ENCODE measurements around the gene SLC23A2.

SLC23A2 gene

DNA sequence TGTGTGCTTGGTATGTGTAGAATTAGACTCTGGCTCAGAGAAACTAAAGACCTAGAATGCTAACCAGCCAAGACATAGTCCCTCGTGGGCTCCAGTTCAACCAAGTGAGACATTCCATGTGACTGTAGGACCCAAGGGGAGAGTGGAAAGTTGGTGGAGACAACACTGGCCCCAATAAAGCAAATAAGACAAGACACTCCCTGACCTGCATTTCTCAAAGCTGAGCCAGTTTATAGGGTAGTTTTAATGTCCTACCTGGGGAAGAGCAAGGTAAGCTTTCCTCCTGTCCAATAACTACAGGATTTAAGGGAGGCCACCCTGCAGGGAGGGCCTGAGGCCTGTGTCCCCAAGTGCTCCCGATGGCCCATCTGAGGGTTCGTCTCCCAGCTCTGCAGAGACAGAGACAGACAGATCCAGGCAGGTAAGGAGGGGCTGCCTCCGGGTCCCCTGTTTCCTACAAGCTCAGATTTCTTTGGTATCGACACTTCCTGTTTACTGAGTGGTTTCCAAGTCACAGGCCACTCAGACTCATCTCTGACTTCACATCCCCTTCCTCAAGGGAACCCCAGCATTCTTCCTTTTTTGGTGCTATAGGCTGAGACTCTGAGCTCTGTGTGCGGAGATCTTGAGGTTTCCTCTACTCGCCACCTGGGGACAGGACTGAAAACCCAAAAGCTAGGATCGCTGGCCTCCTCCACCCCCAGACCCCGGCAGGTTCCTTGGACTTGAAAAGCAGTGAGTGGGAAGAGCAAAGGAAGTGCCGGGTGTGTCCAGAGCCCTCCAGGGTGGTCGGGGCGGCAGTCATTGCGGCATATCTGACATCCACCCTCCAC, 187.2 kb downstream of the SLC23A2 start:
- DNase-seq (ENCODE audit: low read depth), result no peak

DNA sequence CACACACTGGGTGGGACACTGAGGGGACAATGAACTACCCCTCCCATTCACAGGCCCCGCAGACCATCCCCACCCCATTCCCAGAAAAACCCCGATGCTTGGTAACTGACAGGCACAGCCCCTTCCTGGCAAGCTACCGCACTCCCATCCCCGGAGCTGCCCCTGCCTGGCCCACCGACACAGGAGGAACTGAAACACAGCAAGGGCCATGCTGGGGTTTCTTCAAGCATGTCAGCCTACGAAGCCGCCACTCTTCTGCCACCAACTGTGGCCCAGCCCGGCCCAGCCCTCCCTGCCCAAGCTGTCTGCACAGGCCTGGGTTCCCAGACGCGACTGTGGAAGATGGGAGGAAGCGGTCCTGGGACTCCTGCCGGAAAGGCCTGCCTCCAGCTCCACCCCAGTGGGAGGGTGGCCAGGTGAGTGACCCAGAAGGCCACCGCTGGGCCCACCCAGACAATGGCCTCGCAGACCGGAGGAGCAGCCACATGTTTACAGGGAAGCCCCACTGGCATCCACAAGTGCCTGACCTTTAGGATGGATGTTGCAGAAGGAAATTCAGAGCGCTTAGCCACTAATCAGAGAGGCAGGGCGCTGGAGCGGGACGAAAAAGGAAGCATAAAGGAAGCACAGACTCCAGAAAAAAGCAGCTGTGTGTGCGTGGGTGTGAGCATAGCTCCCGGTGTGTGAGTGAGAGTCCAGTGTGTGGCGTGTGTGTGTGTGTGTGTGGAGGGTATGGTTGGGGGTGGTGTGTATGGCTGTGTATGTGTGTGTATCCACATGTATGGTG, 188.0 kb downstream of the SLC23A2 start:
- no peak for DNase-seq (ENCODE audit: low read depth)

DNA sequence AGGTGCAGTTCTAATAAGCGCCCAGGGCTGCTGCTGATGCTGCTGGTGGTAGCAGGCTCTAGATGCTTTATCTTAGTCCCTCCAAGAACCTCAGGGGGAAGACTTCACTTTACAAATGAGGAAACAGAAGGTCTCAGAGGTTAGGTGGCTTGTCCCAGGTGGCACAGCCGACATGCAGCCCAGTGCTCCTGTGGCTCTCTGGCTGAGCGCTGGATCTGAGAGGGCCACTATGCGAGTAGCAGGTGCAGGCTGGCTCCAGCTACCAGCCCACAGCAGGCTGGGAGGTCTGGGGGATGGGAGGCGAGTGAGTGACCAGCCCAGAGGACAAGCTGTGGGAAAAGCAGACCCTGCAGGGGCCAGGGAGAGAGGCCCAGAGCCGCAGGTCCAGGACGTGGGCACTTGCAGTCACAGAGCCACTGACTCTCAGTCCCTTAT, 188.7 kb downstream of the SLC23A2 start:
- DNase-seq (ENCODE audit: low read depth), result no peak

DNA sequence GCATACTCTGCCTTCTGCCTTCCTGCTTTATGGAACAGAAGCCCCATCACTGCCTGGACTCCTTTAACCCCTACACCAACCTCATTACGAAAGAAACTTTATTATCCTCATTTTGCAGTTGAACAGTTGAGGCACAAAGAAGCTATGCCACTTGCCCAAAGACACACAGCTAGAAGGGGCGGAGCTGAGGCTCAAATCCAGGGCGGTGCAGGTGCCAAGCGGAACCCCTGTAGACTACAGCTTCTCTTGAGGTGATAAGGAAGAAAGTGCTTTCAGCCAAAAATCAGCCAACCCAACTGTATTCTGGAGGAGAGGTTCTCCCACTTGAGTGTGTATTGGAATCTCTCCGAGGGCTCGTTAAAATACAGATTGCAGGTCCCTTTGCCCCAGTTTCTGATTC, 189.1 kb downstream of the SLC23A2 start:
- no peak for DNase-seq (ENCODE audit: low read depth)

DNA sequence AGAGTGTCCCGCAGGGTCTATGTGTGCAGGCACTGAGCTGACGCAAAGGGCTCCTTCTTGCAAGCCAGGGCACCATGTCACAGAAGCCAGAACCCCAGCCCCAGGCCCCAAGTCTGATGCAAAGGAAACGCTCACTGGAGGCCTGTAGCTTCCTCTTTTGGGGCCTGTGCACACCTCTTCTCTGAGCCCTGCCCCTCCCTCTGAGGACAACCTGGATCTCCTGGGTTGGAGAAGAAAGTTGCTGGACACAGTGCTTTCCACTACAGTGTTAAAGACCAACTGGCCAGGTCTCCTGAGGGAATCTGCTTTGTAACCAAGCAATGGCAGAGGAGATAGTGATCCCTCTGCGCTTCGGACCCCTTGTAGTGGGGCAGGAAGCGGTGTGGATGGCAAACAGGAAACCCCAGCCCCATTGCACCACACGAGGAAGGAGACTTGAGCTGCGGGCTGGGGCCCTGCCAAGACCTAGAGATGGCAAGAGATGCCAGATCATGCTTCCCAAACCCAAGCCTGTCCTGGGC, 189.6 kb downstream of the SLC23A2 start:
- DNase-seq (ENCODE audit: low read depth), result no peak

DNA sequence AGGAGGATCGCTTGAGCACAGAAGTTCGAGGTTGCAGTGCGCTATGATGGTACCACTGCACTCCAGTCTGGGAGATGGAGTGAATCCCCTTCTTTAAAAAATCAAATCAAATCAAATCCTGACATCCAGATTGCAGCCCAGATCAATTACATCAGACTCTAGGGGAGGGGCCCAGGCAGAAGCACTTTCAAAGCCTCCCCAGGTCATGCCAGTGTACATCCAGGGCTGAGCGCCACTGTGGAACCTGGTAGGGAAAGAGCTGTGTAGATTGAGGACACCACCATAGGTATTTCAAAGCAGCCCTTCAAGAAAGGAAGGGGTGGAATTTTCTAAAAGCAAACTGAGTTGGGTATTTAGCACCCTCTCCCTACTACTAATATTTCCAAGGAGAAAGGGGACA, 190.1 kb downstream of the SLC23A2 start:
- no peak for DNase-seq (ENCODE audit: low read depth)

DNA sequence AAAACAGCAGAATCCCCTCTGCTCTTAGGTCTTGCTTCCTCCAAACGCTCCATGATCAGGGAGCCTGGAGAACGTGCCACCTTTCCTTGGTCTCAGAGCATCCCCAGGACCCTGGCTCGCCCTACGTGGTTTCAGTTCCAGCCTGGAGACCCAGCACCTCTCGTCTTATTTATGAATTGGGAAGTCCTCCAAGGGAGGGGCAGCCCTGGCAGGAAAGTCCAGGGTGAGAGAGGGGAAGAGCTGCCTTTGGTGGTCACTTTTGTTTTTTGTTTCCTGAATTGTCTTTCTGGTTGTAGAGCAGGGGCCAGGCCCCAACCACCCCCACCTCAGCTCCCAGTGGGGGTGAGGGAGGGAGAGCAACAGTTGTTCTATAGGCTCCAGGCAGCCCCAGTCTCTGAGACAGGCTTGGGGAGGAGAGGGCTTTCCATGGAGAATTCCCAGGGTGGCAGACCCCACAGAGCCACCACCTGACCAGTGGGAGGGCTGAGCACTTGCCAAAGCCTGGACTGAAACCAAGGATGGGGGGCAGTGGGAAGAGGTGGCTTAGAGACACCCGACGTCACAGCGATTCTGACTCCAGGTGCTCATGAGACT, 190.8 kb downstream of the SLC23A2 start:
- no peak for DNase-seq (ENCODE audit: low read depth)

DNA sequence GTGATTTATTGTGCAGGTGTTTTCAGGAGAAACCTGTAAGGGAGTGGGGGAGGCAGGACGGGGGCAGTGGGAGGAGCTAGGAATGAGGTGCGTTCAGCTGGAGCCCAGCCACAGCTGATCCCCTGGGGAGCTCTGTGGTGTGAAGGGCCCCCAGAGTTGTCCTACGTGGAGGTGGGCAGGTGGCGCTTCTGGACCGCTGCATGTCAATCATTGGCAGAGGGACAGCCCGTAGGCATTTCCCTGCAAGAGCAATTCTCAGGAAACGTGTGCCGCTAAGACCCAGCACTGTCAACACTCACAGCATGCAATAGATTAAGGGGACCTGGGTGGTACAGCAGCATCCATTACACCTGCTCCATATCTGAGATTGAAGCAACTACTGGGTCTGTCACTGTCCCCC, 191.6 kb downstream of the SLC23A2 start:
- DNase-seq (ENCODE audit: low read depth), result no peak

DNA sequence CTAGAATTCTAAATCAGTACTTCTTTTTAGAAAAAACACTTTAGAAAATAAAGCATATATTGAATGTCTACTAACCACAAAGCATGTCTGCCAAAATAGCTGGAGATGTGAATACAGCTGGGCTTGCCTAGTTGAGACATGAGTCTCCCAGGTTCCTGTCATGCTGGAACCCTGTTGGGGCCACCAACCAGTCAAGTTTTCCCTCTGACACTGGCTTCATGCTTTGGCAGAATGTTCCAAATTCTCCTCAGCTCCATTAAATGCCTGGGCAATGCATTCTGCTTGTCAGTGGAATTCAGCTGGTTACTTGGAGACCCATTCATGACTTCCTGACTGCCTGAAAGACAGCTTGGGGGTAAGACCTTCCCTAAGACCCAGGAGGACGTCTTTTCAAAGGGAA, 192.4 kb downstream of the SLC23A2 start:
- DNase-seq (ENCODE audit: low read depth), result no peak

DNA sequence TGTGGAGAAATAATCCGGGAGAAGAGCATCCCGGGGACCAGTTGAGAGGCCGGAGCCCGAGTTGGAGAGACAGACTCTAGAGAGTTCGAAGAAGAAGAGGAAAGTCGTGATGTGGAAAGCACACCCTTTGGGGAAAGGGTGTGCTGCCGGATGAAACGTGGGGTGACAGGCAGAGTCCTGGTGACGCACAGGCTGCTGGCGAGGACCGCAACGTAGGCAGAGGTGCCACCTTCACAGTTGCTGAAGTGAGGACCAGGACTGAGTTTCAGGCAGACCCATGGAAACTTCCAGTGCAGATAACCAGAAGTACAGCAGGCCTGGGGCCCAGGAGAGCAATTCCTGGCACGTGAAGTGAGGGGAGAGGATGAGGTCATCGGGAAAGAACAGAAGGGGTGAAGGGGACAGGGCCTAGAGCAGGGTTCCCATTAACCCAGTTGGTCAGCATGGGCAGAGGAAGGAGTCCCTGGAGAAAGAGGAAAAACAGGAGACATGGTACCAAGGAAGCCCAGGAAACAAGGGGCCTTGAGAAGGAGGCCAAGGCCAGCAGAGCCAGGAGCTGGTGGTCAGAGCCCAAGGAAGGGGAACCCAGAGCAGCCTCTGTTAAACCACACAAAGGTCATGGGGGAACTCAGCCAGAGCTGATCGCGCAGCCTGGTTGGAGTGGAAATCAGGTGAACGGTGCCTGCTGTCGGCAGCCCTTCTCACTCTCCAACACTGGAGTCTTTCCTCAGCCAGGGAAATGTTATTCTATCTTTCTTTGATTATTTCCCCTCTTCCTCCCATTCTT, 195.5 kb downstream of the SLC23A2 start:
- no peak for DNase-seq (ENCODE audit: low read depth)

DNA sequence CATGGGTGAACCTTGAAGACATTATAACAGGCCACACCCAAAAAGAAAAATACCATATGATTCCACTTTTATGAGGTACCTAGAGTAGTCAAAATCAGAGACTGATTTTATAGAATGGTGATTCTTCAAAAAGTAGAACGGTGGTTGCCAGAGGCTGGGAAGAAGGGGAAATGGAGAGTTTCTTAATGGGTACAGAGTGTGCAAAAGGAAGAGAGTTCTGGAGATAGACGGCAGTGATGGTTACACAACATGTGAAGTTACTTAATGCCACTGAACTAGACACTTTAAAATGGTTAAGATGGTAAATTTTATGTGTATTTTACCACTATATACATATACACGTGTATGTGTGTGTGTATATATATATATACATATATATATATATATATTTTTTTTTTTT, 198.8 kb downstream of the SLC23A2 start:
- no peak for DNase-seq (ENCODE audit: low read depth)
